Caki2 (cell line): Measurements from ENCODE around the gene ACSS3. TPM values are rescaled to one million over a fixed set of nuclear protein-coding genes. Genes with fewer than 3 reads are reported as not detected.

Experiments
- total RNA-seq: library from RNA; depleted of rRNA; stranded (reverse); fragments of >200 nt; shearing (Covaris generic); gene quantifications from 2 replicates; pipeline ENCODE4 v1.2.3, GENCODE V29; 2014; ENCODE audit warnings: low replicate concordance; rRNA removed

The ACSS3 gene
- total RNA-seq, 1 experiment from 2014 or later: not detected

Other genes with a start within 250 kb of the ACSS3 start
- 10.5 and 20.9 TPM in 2 replicates for gene LIN7A, start 140.1 kb upstream of the ACSS3 start, total RNA-seq